Measurements from ENCODE around the gene ONECUT3.

The ONECUT3 gene

GRCh38 chr19:1770866-1771576 is 17.7 kb downstream of the ONECUT3 start:
- no peak overlapping the region for H3K9ac ChIP-seq (ENCODE audit: low read length)
- no peaks in the 10 kb centered on the region for H4K20me1 ChIP-seq (ENCODE audit: insufficient read depth, low read length)
- no peaks in the 10 kb centered on the region for H3K79me2 ChIP-seq (ENCODE audit: low read length)
- no peak overlapping the region for H2AFZ ChIP-seq (ENCODE audit: low read depth, low read length)
- peaks cover 14% of the 10 kb centered on the region for H3K9me3 ChIP-seq (ENCODE audit: insufficient read depth, low read length)
- H3K27ac ChIP-seq (ENCODE audit: low read length): no peak overlapping the region
- no peaks in the 10 kb centered on the region for H3K36me3 ChIP-seq (replicated peaks; ENCODE audit: low read depth, low read length)
- TF ChIP-seq EZH2phosphoT487 (IDR thresholded peaks at IDR 0.05; ENCODE audit: low read depth): no peak
- TF ChIP-seq, protein P1, sequence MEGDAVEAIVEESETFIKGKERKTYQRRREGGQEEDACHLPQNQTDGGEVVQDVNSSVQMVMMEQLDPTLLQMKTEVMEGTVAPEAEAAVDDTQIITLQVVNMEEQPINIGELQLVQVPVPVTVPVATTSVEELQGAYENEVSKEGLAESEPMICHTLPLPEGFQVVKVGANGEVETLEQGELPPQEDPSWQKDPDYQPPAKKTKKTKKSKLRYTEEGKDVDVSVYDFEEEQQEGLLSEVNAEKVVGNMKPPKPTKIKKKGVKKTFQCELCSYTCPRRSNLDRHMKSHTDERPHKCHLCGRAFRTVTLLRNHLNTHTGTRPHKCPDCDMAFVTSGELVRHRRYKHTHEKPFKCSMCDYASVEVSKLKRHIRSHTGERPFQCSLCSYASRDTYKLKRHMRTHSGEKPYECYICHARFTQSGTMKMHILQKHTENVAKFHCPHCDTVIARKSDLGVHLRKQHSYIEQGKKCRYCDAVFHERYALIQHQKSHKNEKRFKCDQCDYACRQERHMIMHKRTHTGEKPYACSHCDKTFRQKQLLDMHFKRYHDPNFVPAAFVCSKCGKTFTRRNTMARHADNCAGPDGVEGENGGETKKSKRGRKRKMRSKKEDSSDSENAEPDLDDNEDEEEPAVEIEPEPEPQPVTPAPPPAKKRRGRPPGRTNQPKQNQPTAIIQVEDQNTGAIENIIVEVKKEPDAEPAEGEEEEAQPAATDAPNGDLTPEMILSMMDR (IDR thresholded peaks at IDR 0.05; ENCODE audit: low read depth, low read length): no peak
- H3K4me3 ChIP-seq (ENCODE audit: low read length): no peak overlapping the region
- peaks cover 12% of the 10 kb centered on the region for H3K4me1 ChIP-seq (ENCODE audit: low read length)
- H3K27me3 ChIP-seq (ENCODE audit: low read depth, low read length): peaks cover 14% of the 10 kb centered on the region; the same call in 1 of the 2 replicates
- H3K4me2 ChIP-seq (ENCODE audit: low read length): no peak overlapping the region

DNA sequence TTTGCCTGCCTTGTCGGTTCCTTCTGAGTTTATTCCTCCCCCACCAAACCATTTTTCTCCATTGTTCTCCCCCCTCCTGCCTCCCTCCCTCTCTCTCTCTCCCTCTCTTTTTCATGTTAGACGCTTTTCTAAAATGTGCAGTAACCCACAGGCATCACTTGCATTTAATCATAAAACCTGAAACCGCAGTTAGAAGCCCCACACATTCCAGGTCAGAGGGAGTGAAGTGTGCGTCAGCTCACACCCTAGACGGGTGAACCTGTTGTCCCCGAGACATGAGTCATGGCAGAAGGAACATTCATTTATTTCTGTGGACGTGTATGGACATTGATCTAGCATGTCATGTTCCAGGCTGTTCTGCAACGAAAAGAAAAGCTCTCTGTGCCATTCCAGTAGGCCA is 19.9 kb downstream of the ONECUT3 start:
- Histone ChIP-seq H3K9me3 (ENCODE audit: insufficient read depth, low read length) (peaks cover 14% of the 10 kb centered on the region), H2AFZ (ENCODE audit: low read depth, low read length) (no peak overlapping the region), H3K27me3 (ENCODE audit: low read depth, low read length) (peaks cover 17% of the 10 kb centered on the region; the same call in 1 of the 2 replicates), H3K4me1 (ENCODE audit: low read length) (no peaks in the 10 kb centered on the region), H3K27ac (ENCODE audit: low read length) (no peak overlapping the region), H3K4me2 (ENCODE audit: low read length) (no peak overlapping the region), H4K20me1 (ENCODE audit: insufficient read depth, low read length) (no peaks in the 10 kb centered on the region), H3K4me3 (ENCODE audit: low read length) (no peak overlapping the region), H3K79me2 (ENCODE audit: low read length) (no peaks in the 10 kb centered on the region), H3K36me3 (replicated peaks; ENCODE audit: low read depth, low read length) (no peaks in the 10 kb centered on the region), H3K9ac (ENCODE audit: low read length) (no peak overlapping the region)
- TF ChIP-seq, protein P1 (IDR thresholded peaks at IDR 0.05; ENCODE audit: low read depth, low read length): no peak
- no peak for TF ChIP-seq EZH2phosphoT487 (IDR thresholded peaks at IDR 0.05; ENCODE audit: low read depth)

DNA sequence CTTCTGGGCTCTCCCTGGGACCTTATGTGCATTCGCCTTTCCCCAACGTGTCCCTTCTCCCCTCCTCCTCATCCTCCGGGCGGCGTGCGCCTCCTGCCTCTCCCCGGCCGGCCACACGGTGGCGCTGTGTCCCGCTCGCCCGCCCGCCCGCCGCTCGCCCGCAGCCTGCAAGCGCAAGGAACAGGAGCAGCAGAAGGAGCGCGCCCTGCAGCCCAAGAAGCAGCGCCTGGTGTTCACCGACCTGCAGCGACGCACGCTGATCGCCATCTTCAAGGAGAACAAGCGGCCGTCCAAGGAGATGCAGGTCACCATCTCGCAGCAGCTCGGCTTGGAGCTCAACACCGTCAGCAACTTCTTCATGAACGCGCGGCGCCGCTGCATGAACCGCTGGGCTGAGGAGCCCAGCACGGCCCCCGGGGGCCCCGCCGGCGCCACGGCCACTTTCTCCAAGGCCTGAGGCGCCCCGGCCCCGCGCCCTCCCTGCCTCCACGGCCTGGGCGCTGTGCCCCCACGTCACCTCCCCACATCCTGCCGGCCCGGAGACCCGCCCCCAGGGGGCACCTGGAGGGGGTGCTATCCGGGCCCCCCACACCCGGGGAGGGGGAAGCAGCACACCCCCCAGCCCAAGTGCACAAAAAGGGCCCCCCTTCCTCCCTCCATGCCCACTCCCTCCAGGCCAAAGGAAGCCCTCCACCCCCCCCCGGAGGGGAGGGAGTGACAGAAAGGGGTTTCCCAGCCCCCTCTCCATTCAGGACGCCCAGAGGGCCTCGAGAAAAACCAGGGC is 21.9 kb downstream of the ONECUT3 start:
- Histone ChIP-seq H3K27ac (ENCODE audit: low read length) (no peak overlapping the region), H3K9ac (ENCODE audit: low read length) (no peak overlapping the region)

More for the DNA sequence above, 21.9 kb downstream of the ONECUT3 start:
- H3K4me2 ChIP-seq (ENCODE audit: low read length): no peak overlapping the region
- no peak for TF ChIP-seq EZH2phosphoT487 (IDR thresholded peaks at IDR 0.05; ENCODE audit: low read depth)
- TF ChIP-seq, protein P1 (IDR thresholded peaks at IDR 0.05; ENCODE audit: low read depth, low read length): peak; percentile 65
- no peaks in the 10 kb centered on the region for H3K36me3 ChIP-seq (replicated peaks; ENCODE audit: low read depth, low read length)
- no peak overlapping the region for H3K4me3 ChIP-seq (ENCODE audit: low read length)
- no peaks in the 10 kb centered on the region for H3K79me2 ChIP-seq (ENCODE audit: low read length)
- peaks cover 14% of the 10 kb centered on the region for H3K9me3 ChIP-seq (ENCODE audit: insufficient read depth, low read length)
- no peak overlapping the region for H2AFZ ChIP-seq (ENCODE audit: low read depth, low read length)
- no peaks in the 10 kb centered on the region for H4K20me1 ChIP-seq (ENCODE audit: insufficient read depth, low read length)
- H3K4me1 ChIP-seq (ENCODE audit: low read length): no peaks in the 10 kb centered on the region
- H3K27me3 ChIP-seq (ENCODE audit: low read depth, low read length): peaks cover 17% of the 10 kb centered on the region; the same call in 1 of the 2 replicates
